Measurements from ENCODE around the gene KDM6A.

DNA sequence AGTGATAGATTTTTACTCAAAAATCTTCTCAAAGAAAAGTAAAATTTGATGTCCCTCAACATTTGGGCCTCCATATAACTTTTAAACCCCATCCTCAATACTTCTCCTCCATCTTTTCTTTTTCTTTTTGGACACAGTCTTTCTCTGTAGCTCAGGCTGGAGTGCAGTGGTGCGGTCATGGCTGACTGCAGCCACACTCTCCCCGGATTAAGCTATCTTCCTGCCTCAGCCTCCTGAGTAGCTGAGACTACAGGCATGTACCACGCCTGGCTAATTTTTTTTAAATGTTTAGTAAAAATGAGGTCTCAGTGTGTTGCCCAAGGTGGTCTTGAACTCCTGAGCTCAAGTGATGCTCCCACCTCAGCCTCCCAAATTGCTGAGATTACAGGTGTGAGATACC lies 33.1 kb downstream of the KDM6A start:
- TF ChIP-seq POLR2A (IDR thresholded peaks at IDR 0.05): no peak
- TF ChIP-seq, protein P1, sequence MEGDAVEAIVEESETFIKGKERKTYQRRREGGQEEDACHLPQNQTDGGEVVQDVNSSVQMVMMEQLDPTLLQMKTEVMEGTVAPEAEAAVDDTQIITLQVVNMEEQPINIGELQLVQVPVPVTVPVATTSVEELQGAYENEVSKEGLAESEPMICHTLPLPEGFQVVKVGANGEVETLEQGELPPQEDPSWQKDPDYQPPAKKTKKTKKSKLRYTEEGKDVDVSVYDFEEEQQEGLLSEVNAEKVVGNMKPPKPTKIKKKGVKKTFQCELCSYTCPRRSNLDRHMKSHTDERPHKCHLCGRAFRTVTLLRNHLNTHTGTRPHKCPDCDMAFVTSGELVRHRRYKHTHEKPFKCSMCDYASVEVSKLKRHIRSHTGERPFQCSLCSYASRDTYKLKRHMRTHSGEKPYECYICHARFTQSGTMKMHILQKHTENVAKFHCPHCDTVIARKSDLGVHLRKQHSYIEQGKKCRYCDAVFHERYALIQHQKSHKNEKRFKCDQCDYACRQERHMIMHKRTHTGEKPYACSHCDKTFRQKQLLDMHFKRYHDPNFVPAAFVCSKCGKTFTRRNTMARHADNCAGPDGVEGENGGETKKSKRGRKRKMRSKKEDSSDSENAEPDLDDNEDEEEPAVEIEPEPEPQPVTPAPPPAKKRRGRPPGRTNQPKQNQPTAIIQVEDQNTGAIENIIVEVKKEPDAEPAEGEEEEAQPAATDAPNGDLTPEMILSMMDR (IDR thresholded peaks at IDR 0.05): no peak

All from esophagus squamous epithelium (tissue), 4 donors.